Calu3 (cell line): Measurements from ENCODE around the gene SPRTN. TPM values are rescaled to one million over a fixed set of nuclear protein-coding genes. Genes with fewer than 3 reads are reported as not detected.

Experiments
- BruUV-seq: library from RNA; stranded (reverse); fragments of 400-500 nt; replicated peaks from 2 replicates; lab custom pipeline; 2021; lab: Mats Ljungman, UMichigan
- CTCF ChIA-PET: fragments of 300-600 bp; sonication (Branson Sonifier 250); formaldehyde crosslinking; loops from one replicate; lab custom pipeline; 2022; ENCODE audit warnings: antibody characterized with exemption; lab: Charles Lee
- DNase-seq: peaks from one replicate; pipeline ENCODE4 v3.0.0; 2022
- H3K27ac Mint-ChIP-seq: one replicate; pipeline ENCODE4 v1.8.0; 2022; ENCODE audit warnings: mixed read lengths; ENCODE audit not compliant: unreplicated experiment
- H3K27me3 Mint-ChIP-seq: one replicate; pipeline ENCODE4 v1.8.0; 2022; ENCODE audit warnings: mixed read lengths; ENCODE audit not compliant: unreplicated experiment
- H3K36me3 Mint-ChIP-seq: one replicate; pipeline ENCODE4 v1.8.0; 2022; ENCODE audit warnings: mild to moderate bottlenecking, moderate library complexity, mixed read lengths; ENCODE audit not compliant: insufficient read depth, unreplicated experiment
- H3K4me1 Mint-ChIP-seq: one replicate; pipeline ENCODE4 v1.8.0; 2022; ENCODE audit warnings: mild to moderate bottlenecking, low read depth, mixed read lengths; ENCODE audit not compliant: unreplicated experiment
- H3K4me3 Mint-ChIP-seq: one replicate; pipeline ENCODE4 v1.8.0; 2022; ENCODE audit warnings: mild to moderate bottlenecking, low read depth, moderate library complexity, mixed read lengths; ENCODE audit not compliant: unreplicated experiment
- H3K9me3 Mint-ChIP-seq: one replicate; pipeline ENCODE4 v1.8.0; 2022; ENCODE audit warnings: low read depth, mixed read lengths; ENCODE audit not compliant: unreplicated experiment
- CTCF ChIP-seq: fragments of 200-600 bp; IDR thresholded peaks from one replicate; pipeline ENCODE4 v1.8.0; 2022; ENCODE audit warnings: antibody characterized with exemption; ENCODE audit not compliant: unreplicated experiment
- intact Hi-C: fragments of 100-400 bp; cut with micrococcal nuclease; formaldehyde crosslinking; loops from one replicate; pipeline ENCODE4 v1.10.0; 2022; ENCODE audit not compliant: unreplicated experiment
- total RNA-seq: library from RNA; stranded (reverse); gene quantifications from 2 replicates; pipeline ENCODE4 v1.2.3, GENCODE V29; 2022

Gene SPRTN
- total RNA-seq, 1 experiment from 2014 or later = 17.4 TPM

- Mint-ChIP-seq H3K4me1 (peaks cover 21% of the 10 kb centered on the region), H3K27me3 (no peaks in the 10 kb centered on the region), H3K27ac (no peak overlapping the region), H3K4me3 (no peak overlapping the region), H3K9me3 (no peaks in the 10 kb centered on the region), H3K36me3 (no peaks in the 10 kb centered on the region)
- intact Hi-C loops = no loop called here
- CTCF ChIA-PET = no interaction called here
- BruUV-seq = no TSS peak
- no peak for TF ChIP-seq CTCF
- DNase-seq = no peak
Measured at GRCh38 chr1:231376101-231376500, 38.0 kb downstream of the SPRTN start.

- Mint-ChIP-seq H3K36me3 (no peaks in the 10 kb centered on the region), H3K4me1 (peaks cover 21% of the 10 kb centered on the region), H3K9me3 (no peaks in the 10 kb centered on the region), H3K27ac (peak overlapping the region; percentile 51), H3K4me3 (no peak overlapping the region), H3K27me3 (no peaks in the 10 kb centered on the region)
- TF ChIP-seq CTCF = no peak
- BruUV-seq = no TSS peak
- intact Hi-C loops = no loop called here
- CTCF ChIA-PET = interaction anchor here (0.8 kb wide), 1 partner anchor 10 kb away, joined by 4 read pairs; no protein-coding TSS in a partner anchor
- DNase-seq = no peak
Measured at GRCh38 chr1:231376875-231377549, 38.9 kb downstream of the SPRTN start.

- no peak for TF ChIP-seq CTCF
- Mint-ChIP-seq H3K27ac (no peak overlapping the region), H3K4me3 (no peak overlapping the region), H3K27me3 (no peaks in the 10 kb centered on the region), H3K4me1 (peaks cover 22% of the 10 kb centered on the region), H3K36me3 (no peaks in the 10 kb centered on the region), H3K9me3 (no peaks in the 10 kb centered on the region)
- CTCF ChIA-PET = no interaction called here
- BruUV-seq = no TSS peak
- intact Hi-C loops = no loop called here
- DNase-seq = no peak
Measured at GRCh38 chr1:231381729-231382128, 43.6 kb downstream of the SPRTN start.

- Mint-ChIP-seq H3K27ac (no peak overlapping the region), H3K4me1 (peaks cover 17% of the 10 kb centered on the region), H3K4me3 (no peak overlapping the region), H3K9me3 (no peaks in the 10 kb centered on the region), H3K36me3 (no peaks in the 10 kb centered on the region), H3K27me3 (no peaks in the 10 kb centered on the region)
- CTCF ChIA-PET = no interaction called here
- DNase-seq = no peak
- intact Hi-C loops = no loop called here
- TF ChIP-seq CTCF = no peak
- no TSS peak for BruUV-seq
Measured at GRCh38 chr1:231382426-231382825, 44.3 kb downstream of the SPRTN start.
